ENCODE data around the gene IFI27.

The IFI27 gene

GRCh38 chr14:94103554-94104150, 6.9 kb upstream of the IFI27 start:
- DNase-seq = no peak

- no peak for DNase-seq
These were observed 5.8 kb upstream of the IFI27 start for GRCh38 chr14:94104731-94105130.

DNA sequence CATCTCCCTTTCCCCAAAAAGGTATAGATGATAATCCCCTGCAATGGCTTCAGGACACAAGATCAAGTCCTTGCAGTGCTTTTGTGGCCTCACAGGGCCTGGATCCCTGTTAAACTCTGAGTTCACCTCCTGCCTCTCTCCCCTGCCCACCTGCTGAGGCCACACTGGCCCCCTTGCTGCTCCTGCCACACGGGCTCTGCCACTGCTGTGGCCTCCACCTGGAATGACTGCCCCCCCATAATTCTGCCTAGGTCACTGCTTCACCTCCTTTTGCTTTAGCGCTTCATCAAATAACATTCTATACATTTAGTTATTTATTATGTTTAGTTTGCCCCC, 653 bp upstream of the IFI27 start:
- no peak for DNase-seq

- DNase-seq = no peak
These were observed 950 bp downstream of the IFI27 start for GRCh38 chr14:94111276-94112095.

DNA sequence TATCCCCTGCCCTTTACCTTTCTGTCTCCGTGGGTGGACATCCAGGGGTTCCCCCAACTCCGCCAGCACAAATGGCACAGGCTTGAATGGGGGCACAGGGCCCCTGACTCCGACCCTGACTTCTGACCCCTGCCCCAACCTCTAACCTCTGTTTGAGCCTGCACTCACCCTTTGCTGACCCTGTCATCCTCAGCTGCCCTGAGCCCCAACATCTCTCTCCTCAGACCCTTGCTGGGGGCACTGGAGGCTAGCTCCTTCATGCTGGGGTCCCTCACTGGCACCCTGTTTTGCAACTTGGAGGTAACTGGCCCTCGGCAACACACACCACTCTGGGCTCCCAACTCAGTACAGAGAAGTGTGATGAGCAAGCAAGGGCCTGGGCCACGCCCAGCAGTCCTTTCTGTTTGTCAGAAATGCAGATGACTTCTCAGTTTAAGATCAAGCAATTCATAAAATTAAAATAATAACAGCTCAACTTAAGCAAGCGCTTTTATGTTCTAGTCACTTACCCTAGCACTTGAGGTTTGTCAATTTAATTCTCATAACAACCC, 2.1 kb downstream of the IFI27 start:
- DNase-seq = no peak

DNA sequence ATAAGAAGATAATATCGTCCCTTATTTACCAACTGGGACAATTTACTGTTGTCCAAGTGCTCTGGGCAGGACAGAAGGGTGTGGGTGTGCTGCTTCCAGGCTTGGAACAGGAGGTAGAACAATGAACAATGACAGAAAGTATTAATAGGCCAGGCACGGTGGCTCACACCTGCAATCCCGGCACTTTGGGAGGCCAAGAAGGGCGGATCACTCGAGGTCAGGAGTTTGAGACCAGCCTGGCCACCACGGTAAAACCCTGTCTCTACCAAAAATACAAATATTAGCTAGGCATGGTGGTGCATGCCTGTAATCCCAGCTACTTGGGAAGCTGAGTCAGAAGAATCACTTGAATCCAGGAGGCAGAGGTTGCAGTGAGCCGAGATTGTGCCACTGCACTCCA, 2.5 kb downstream of the IFI27 start:
- no peak for DNase-seq

DNA sequence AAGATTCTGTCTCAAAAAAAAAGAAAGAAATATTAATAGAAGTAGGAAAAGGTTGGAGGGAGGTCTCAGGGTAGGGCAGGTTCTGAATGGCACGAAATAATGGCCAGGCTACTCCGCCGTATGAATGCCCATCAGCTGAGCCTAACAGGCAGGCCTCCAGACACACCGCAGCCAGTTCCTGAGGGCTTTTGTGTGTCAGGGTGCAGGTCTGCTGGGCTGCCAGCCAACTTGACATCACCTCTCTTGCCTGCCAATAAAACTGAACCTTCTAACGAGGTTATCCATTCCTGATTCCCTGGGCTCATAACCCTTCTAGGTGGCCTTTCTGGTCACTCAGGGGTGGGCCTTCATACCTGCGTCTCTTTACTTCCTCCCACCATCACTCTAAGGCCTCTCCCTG, 3.0 kb downstream of the IFI27 start:
- DNase-seq = no peak

DNA sequence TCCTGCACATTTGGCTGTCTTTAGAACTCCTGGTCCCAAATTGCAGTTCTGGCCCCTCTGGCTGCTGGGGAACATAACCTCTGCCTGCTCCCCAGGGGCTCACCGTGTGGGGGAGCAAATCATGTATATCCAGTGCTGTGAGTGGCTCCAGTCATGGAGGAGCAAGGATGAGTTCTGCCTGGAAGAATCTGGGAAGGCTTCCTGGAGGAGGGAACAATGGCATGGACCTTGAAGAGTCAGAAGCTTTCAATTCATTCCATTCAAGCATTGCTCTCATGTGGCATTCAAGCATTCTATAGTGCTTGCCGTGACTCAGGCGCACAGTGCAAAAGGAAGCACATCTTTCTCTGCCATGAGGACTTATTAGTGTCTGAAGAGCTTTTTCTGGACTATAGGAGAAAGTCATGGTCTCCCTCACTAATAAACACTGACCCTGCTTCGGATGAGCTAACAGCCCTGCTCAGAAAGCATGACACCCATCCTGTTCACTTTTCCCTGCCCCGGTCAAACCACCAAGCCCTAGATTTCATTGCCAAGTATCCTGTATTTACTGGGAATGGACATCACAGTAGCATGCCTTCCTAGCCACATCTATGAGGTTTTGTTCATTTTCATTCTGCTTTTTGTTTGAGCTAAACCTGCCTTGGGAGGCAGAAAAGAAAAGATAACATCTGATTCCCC, 3.5 kb downstream of the IFI27 start:
- DNase-seq = no peak

- no peak for DNase-seq
These were observed 4.1 kb downstream of the IFI27 start for GRCh38 chr14:94114589-94115057.

- no peak for DNase-seq
These were observed 4.6 kb downstream of the IFI27 start for GRCh38 chr14:94115058-94115591.

GRCh38 chr14:94115631-94116030, 5.1 kb downstream of the IFI27 start:
- DNase-seq = no peak

- no peak for DNase-seq
These were observed 6.2 kb downstream of the IFI27 start for GRCh38 chr14:94116701-94117100.

- no peak for DNase-seq
These were observed 7.3 kb downstream of the IFI27 start for GRCh38 chr14:94117856-94118255.

DNA sequence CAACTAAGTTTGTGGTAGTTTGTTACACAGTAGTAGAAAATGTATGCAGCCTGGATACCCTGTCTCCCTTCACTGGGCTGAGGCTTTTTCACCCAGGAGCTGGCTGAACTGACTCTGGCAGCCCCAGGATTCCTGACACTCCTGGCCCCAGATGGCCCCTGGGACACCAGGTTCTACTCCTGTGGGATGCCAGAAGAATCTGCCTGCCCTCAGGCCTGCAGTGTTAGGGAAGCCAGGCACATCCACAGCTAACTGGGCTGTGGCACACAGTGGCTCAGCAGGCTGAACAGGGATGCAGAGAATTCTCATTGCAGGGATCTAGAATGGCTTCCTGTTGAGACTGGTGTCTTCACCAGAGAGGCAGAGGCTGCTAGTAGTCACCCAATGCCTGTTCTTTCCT, 8.5 kb downstream of the IFI27 start:
- no peak for DNase-seq

GRCh38 chr14:94120667-94121340, 10.3 kb downstream of the IFI27 start:
- no peak for DNase-seq

DNA sequence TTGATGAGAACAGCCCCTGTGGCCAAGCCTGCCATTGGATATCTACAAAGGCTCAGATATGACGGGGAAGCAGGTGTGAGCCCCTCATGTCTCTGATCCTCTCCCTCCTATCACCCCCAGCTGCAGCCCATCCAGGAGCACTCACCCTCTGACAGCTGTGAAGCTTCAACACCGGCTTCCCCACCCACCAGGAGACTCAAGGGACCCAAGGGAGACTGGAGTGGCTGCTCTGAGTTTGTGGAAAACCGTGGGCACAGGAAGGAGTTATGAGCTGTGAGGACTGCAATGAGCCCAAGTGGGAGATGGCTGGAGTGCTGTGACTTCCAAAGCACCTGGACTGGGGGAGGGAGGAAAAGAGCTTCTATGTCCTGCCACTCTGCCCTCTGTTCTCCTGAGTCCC, 10.9 kb downstream of the IFI27 start:
- no peak for DNase-seq

GRCh38 chr14:94122438-94122837, 11.9 kb downstream of the IFI27 start:
- DNase-seq = no peak

- DNase-seq = no peak
These were observed 12.8 kb downstream of the IFI27 start for GRCh38 chr14:94123296-94123695.

- no peak for DNase-seq
These were observed 13.3 kb downstream of the IFI27 start for GRCh38 chr14:94123868-94124267.

- DNase-seq = no peak
These were observed 14.2 kb downstream of the IFI27 start for GRCh38 chr14:94124582-94125377.

GRCh38 chr14:94125659-94126418, 15.3 kb downstream of the IFI27 start:
- DNase-seq = no peak

DNA sequence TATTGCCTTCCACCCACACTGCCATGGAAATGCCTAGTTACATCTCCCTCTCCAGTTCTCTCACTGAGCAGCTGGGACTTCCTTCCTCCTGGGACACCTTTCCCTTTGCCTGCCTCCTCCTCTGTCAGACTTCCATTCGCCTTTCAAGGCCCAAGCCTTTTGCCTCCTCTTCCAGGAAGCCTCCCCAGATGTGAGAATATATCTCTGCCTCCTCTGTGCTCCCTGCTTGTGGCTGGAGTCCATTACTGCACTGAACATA, 15.8 kb downstream of the IFI27 start:
- DNase-seq = no peak
